ENCODE measurements around the gene CACNA2D3. TPM values are rescaled to one million over a fixed set of nuclear protein-coding genes. Genes with fewer than 3 reads are reported as not detected.

Gene CACNA2D3
- polyA plus RNA-seq, 3 donors, result 8.3 to 21.5 (median 10.4) TPM

DNA sequence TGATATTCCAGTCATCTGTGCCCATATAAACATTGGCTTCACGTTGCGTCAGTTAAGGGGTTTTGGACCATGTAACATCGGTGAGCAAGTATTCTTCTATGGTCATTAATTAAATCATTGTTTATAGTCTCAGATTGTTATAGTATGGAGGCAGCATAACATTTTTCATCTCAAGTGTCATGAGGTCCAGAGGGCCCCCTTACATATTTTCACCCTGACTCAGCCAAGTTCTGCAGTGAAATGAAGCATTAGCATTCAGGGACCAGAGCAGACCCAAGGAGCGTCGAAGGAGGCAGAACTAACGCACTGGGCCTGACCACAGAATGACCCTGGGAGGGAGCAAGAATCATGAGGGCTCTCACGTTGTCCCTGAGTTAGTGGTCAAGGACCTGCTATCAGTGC is 634.0 kb downstream of the CACNA2D3 start:
- H3K9me3 Mint-ChIP-seq, result peaks cover 0 to 22% (median 5%) of the 10 kb centered on the region in 7 donors
- H2AFZ ChIP-seq (ENCODE audit: insufficient read depth, low read depth, low read length, poor library complexity, severe bottlenecking), result no peak overlapping the region

DNA sequence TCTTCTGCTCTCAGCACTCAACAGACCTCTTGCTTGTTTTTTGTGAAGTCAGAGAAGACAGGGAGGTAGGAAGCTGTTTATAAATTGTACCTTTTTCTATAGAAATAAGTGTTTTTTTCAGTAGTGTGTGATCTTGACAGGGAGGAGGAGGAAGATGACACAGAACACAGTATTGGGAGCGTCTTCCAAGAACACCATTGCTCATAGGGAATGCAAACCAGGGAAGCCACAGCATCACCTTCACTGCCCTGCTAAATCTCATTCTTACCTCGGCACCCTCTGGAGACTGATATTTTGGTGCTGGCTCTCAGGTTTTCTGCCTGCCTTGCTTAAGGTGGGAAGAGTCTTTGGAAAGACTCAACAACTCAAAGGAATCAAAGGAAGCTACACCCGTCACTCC is 636.1 kb downstream of the CACNA2D3 start:
- peaks cover 7 to 12% of the 10 kb centered on the region in 2 donors for H3K9me3 ChIP-seq (replicated peaks in 1 of 2; ENCODE audit: control insufficient read depth in 1 of 2, insufficient read depth in 1 of 2, low read length in 2 of 2)
- H3K4me1 ChIP-seq (ENCODE audit: control insufficient read depth in 1 of 2, insufficient read depth in 2 of 2, low read length in 2 of 2), result no peaks in the 10 kb centered on the region
- H4K20me1 ChIP-seq (ENCODE audit: insufficient read depth, low read length), result no peaks in the 10 kb centered on the region
- H3K36me3 ChIP-seq (replicated peaks in 1 of 2; ENCODE audit: control insufficient read depth in 1 of 2, insufficient read depth in 2 of 2, low read length in 2 of 2), result no peaks in the 10 kb centered on the region
- no peaks in the 10 kb centered on the region for H3K79me2 ChIP-seq (ENCODE audit: insufficient read depth, low read length)
- no CpG with 5 or more reads among the region's 3 CpGs for WGBS (ENCODE audit: insufficient coverage)
- Mint-ChIP-seq H3K27me3 (ENCODE audit: low read depth in 3 of 3) (peaks cover 0 to 5% (median 2%) of the 10 kb centered on the region in 3 donors), H3K4me3 (no peak overlapping the region), H3K36me3 (no peaks in the 10 kb centered on the region), H3K9me3 (peaks cover 1 to 10% (median 4%) of the 10 kb centered on the region in 7 donors), H3K27ac (no peak overlapping the region), H3K4me1 (no peaks in the 10 kb centered on the region)
- TF ChIP-seq, protein P1, sequence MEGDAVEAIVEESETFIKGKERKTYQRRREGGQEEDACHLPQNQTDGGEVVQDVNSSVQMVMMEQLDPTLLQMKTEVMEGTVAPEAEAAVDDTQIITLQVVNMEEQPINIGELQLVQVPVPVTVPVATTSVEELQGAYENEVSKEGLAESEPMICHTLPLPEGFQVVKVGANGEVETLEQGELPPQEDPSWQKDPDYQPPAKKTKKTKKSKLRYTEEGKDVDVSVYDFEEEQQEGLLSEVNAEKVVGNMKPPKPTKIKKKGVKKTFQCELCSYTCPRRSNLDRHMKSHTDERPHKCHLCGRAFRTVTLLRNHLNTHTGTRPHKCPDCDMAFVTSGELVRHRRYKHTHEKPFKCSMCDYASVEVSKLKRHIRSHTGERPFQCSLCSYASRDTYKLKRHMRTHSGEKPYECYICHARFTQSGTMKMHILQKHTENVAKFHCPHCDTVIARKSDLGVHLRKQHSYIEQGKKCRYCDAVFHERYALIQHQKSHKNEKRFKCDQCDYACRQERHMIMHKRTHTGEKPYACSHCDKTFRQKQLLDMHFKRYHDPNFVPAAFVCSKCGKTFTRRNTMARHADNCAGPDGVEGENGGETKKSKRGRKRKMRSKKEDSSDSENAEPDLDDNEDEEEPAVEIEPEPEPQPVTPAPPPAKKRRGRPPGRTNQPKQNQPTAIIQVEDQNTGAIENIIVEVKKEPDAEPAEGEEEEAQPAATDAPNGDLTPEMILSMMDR (IDR thresholded peaks at IDR 0.05), result no peak
- no peaks in the 10 kb centered on the region for H3K27me3 ChIP-seq (ENCODE audit: control insufficient read depth in 2 of 2, insufficient read depth in 2 of 2, low read length in 2 of 2)
- DNase-seq, result no peak
- no peak overlapping the region for H3K9ac ChIP-seq (ENCODE audit: insufficient read depth, low read length, poor library complexity, severe bottlenecking)
- no peak overlapping the region for H3K4me3 ChIP-seq (replicated peaks in 1 of 3; ENCODE audit: low read depth in 2 of 3, low read length in 3 of 3)
- intact Hi-C loops (cut with micrococcal nuclease), result no loop called here
- H3K27ac ChIP-seq (ENCODE audit: low read depth in 1 of 2, low read length in 2 of 2), result no peak overlapping the region
- H3K4me2 ChIP-seq (replicated peaks; ENCODE audit: extremely low read depth, low read length, poor library complexity, severe bottlenecking), result no peak overlapping the region
- H2AFZ ChIP-seq (ENCODE audit: insufficient read depth, low read depth, low read length, poor library complexity, severe bottlenecking), result no peak overlapping the region

More for the DNA sequence above, 634.0 kb downstream of the CACNA2D3 start:
- H3K36me3 ChIP-seq (replicated peaks in 1 of 2; ENCODE audit: control insufficient read depth in 1 of 2, insufficient read depth in 2 of 2, low read length in 2 of 2), result no peaks in the 10 kb centered on the region
- H3K4me3 ChIP-seq (replicated peaks in 1 of 3; ENCODE audit: low read depth in 2 of 3, low read length in 3 of 3), result no peak overlapping the region
- H3K27me3 ChIP-seq (ENCODE audit: control insufficient read depth in 2 of 2, insufficient read depth in 2 of 2, low read length in 2 of 2), result no peaks in the 10 kb centered on the region
- H3K4me3 Mint-ChIP-seq, result no peak overlapping the region
- H3K4me1 ChIP-seq (ENCODE audit: control insufficient read depth in 1 of 2, insufficient read depth in 2 of 2, low read length in 2 of 2), result no peaks in the 10 kb centered on the region
- H4K20me1 ChIP-seq (ENCODE audit: insufficient read depth, low read length), result no peaks in the 10 kb centered on the region
- no peaks in the 10 kb centered on the region for H3K4me1 Mint-ChIP-seq
- H3K27me3 Mint-ChIP-seq (ENCODE audit: low read depth in 3 of 3), result peaks cover 0 to 2% (median 2%) of the 10 kb centered on the region in 3 donors
- H3K27ac ChIP-seq (ENCODE audit: low read depth in 1 of 2, low read length in 2 of 2), result no peak overlapping the region
- H3K79me2 ChIP-seq (ENCODE audit: insufficient read depth, low read length), result no peaks in the 10 kb centered on the region
- intact Hi-C loops (cut with micrococcal nuclease), result no loop called here
- H3K4me2 ChIP-seq (replicated peaks; ENCODE audit: extremely low read depth, low read length, poor library complexity, severe bottlenecking), result no peak overlapping the region
- WGBS (ENCODE audit: insufficient coverage), result 96% methylated on average over 4 of the region's 7 CpGs
- TF ChIP-seq, protein P1 (IDR thresholded peaks at IDR 0.05), result no peak
- DNase-seq, result no peak
- no peak overlapping the region for H3K27ac Mint-ChIP-seq
- H3K36me3 Mint-ChIP-seq, result no peaks in the 10 kb centered on the region
- no peak overlapping the region for H3K9ac ChIP-seq (ENCODE audit: insufficient read depth, low read length, poor library complexity, severe bottlenecking)
- peaks cover 12 to 18% of the 10 kb centered on the region in 2 donors for H3K9me3 ChIP-seq (replicated peaks in 1 of 2; ENCODE audit: control insufficient read depth in 1 of 2, insufficient read depth in 1 of 2, low read length in 2 of 2)

Measured in CD14-positive monocyte (primary cell).